ENCODE results near the gene ZNF195.
"Not testable (repeated sequence)": the region's sequence is repeated elsewhere in the genome, so short reads cannot be mapped to it uniquely, and the experiment has no call there.

- not testable (repeated sequence) for TF ChIP-seq POLR2A, EP300 (IDR thresholded peaks at IDR 0.05)
Measured at GRCh38 chr11:3413666-3414065, 34.7 kb upstream of the ZNF195 start.
